Vagina (tissue), 2 donors: ENCODE results near the gene ERBB4.

ENCODE experiments used
- CTCF ChIP-seq, 3 experiments: fragments of 450-650 bp in 2 of 3; fragments of 200-600 bp in 1 of 3; sonication (generic) in 1 of 3; IDR thresholded peaks; one replicate each; pipeline ENCODE4 v1.5.1; 2017 to 2019; ENCODE audit warnings: antibody characterized with exemption in 3 of 3, mild to moderate bottlenecking in 2 of 3, moderate library complexity in 2 of 3
- POLR2AphosphoS5 ChIP-seq, 2 donors: sonication (generic); formaldehyde crosslinking; IDR thresholded peaks; one replicate each; pipeline ENCODE4 v1.9.0; 2017; ENCODE audit warnings: antibody characterized with exemption in 2 of 2, mild to moderate bottlenecking in 2 of 2, low read depth in 1 of 2; ENCODE audit not compliant: insufficient read depth in 1 of 2

DNA sequence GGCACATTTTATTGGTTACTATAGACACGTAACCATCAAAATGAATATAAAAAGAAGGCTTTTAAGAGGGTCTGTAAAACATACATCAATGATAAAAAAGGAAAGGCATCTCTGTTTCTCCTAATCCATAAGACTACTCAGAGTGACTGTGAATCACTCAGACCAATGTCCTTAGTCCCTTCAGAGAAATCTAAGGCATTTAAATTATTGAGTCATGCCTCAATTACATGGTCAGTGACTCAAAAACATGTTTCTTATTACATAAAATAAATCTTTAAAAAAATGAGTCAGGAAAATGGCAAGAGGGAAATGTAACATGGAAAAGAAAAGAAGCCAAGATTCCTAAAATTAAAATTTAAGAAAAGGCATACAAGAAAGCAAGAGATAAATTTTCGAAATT, 146.6 kb downstream of the ERBB4 start:
- no peak for TF ChIP-seq CTCF (IDR thresholded peaks at IDR 0.05)
- no peak for TF ChIP-seq POLR2AphosphoS5 (IDR thresholded peaks at IDR 0.05; ENCODE audit: insufficient read depth in 1 of 2, low read depth in 1 of 2)
